ENCODE measurements around the gene PEX7.
A peak's percentile ranks its signal among the peaks of the same experiment; 100 is the strongest.
"Not testable (repeated sequence)": the region's sequence is repeated elsewhere in the genome, so short reads cannot be mapped to it uniquely, and the experiment has no call there.

PEX7 gene

DNA sequence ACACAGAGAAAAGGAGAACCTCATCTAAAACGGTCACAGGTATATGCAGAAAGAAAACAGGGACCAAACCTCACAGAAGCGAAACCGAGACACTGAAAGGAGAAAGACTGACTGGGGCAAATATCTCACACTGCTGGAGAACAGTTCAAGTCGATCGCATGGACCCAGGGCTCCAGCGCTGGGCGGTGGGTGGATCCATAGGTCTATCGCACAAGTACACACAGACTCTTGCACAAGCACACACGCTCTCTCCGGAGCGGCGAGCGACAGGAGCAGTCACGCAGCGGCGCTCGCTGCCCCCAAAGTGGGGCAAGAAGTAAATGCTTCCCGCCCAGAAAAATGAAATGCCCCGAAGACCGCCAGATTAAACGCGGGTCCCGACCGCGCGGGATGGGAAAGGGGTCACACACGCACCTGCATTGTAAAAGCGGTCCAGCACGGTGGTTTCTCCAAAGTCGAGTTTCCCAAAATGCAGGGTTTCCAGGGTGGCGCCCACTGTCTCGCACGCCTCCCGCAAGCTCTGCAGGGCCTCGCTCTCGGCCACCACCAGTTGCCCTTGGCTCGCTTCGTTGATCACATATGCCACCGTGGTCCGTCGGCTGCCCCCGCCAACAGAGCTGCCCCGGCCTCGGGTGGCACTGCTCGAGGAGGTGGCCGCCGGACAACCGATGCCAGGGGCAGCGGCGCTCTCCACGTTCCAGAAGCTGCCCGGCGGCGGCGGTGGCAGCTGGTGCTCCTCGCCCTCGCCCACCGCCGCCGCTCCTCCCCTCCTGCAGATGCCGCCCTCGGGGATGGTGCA is 30.9 kb upstream of the PEX7 start:
- peak; percentile 39 for DNase-seq

DNA sequence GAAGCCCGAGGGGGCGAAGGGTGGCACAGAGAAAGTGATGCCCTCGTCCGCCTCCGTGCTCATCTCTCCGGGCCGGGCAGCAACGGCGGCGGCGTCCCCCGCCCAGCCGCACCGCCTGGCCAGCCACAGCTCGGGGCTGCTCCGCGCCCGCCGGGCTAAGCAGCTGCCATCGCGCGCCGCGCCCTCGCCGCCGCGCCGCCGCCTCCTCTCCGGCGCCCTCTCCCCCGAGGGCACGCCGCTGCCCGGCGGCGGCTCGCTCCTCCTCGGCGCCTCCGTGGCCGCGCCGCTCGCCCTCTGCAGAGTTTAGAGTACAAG is 30.3 kb upstream of the PEX7 start:
- no peak for DNase-seq

DNA sequence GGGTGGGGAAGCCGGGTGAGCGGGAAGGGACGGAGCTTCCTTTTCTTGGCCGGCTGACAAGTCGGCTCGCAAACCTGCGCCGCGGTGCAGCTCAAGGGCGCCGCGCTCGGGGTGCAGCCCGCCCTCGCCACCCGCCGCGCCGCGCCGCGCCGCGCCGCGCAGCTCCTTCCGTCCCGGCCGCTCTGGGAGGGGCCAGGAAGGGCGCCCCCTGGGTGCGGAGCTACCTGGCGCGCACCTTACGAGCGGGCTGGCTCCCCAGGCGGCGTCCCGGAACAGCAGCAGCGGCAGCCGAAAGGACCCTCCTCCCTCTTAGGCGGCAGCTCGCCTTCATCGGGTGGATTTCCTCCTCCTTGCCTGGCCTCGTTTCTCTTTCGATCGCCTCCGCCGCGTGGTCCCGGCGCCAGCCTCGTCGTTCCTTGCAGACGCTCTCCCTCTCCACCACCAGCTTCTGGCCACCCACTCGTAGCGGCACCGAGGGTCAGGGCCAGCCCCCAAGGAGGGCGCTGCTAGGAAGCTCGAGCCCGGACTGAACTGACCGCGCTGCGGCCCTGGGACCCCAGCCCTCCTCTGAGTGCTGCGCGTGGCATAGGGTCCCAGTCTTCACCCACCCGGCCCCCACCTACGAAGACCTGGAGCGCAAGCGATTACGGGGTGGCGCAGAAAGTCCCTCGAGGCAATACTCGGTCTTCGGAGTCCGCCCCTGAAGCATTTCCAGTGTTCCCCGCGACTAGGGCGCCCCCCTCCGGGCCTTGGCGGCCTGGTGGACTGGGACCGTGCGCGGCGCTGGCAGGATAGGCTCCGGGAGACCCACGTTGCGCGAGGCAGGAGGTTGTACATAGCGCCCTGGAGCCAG is 29.8 kb upstream of the PEX7 start, which contains the start of gene MAP3K5:
Gene MAP3K5 (minus strand): TSS at position 68 of the 853 bp plus-strand sequence. CDS start 320 bp downstream, outside the sequence.
- peak; percentile 93 for DNase-seq

DNA sequence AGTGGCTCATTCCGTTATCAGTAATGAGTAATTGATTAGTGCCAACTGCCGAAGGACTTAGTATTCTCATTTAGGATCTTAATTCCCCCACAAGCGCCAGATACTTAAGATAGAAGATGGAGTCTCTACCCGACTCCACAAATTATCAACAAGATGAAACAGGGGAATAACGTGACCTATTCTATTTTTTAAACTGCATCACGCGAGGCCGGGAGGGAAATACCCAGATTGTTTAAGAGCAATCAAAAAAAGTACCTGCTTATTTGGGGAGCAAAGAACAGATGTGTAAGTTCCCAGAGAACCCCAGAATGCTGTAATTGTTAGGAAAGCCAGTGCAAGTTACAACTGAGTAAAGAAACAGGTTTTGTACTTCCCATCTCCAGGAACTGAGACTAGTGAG is 29.0 kb upstream of the PEX7 start:
- no peak for DNase-seq

DNA sequence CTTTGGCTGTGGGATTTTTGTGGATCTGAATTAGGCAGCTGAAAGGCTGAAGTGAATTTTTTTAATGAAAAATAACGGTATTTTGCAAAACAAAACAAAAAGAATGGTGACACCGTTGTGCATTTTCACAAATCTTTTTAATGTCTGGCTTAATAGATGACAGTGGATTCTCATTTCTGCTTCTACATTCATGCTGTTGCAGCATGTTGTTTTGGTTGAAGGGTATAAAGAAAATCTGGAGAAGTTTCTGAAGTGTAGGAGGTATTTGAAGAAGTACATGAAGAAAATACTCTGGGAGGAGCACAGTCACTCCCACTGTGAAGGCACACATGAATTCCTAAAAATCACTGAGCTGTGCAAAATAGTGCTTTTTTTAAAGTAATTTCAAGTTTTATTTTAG is 27.0 kb upstream of the PEX7 start:
- no peak for DNase-seq

DNA sequence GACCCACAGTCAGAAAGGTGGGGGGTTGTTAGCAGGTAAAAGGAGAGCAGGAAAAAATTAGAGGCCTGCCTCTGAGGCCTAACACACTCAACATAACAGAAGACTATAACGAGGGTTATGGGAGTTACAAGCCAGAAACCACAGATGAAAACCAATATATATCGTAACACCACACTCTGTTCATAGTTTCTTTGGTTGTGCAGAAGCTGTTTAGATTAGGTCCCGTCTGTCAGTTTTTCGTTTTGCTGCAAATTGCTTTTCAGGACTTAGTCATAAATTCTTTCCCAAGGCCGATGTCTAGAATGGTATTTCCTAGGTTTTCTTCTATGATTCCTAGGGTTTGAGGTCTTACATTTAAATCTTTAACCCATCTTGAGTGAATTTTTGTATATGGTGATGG is 26.4 kb upstream of the PEX7 start:
- no peak for DNase-seq

DNA sequence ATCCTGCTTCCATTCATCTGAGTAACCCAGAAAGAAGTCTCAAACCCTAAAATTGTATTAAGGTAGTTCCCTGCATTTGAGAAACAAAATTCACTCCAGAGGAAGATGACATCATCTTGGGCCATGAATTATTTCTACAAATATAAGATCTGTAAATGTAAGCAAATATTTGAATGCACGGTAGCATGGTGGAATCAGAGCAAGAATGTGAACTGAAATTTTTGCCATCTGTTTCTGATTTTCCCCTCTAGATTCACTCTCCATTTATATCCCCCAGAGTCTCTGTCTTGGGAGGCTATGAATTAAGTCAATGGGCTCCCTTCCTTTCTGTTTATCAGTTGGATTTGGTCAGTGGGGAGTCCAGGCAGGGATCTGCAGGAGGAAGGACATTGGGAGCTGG is 24.3 kb upstream of the PEX7 start:
- no peak for DNase-seq

DNA sequence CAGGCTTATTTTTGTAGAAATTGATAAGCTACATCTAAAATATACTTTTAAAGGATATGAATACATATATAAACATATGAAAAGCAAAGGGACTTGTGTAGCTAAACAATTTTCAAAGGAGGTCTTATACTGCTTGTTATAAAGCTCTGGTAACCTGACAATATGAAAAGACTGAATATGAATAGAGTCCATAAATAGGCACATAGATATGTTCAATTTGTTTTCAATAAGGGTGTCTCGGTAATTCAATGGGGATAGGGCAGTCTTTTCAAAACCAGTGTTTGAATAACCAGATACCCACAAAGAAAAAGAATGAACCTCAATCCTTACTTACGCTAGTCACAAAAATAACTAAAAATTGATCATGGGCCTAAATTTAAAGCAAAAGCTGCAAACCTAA is 20.8 kb upstream of the PEX7 start:
- DNase-seq: no peak

DNA sequence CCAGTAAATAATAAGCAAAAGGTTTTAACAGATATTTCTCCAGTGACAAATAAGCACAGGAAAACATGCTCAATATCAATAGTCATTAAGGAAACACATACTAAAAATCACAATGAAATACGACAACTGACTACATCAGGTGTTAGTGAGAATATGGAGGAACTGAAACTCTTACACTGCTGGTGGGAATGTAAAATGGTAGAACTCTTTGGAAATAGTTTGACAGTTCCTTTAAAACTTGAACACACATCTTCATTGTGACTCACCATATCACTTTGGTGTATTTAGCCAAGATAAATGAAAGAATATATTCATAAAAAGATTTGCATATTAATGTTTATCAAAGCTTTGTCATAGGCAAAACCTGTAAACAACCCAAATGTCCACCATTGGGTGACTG is 18.8 kb upstream of the PEX7 start:
- DNase-seq: no peak

DNA sequence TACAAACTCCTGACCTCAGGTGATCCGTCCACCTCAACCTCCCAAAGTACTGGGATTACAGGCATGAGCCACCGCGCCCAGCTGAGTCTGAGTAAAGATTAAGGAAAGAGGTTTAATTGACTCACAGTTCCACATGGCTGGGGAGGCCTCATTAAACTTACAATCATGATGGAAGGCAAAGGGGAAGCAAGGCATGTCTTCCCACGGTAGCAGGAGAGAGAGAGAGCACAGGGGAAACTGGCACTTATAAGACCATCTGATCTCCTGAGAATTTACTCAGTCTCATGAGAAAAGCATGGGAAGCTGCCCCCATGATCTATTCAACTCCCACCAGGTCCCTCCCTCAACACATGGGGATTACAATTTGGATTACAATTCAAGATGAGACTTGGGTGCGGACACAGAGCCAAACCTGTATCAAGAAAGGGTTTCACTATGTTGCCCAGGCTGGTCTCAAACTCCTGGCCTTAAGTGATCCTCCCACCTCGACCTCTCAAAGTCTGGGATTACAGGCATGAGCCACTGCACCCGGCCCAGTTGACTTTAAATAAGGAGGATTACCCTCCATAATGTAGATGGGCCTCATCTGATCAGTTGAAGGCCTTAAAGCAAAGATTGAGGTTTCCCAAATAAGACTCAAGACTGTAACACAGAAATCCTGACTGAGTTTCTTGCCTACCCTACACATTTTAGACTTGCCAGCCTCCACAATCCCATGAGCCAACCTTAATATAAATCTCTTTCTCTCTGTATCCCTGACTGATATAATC is 13.1 kb upstream of the PEX7 start:
- no peak for DNase-seq

DNA sequence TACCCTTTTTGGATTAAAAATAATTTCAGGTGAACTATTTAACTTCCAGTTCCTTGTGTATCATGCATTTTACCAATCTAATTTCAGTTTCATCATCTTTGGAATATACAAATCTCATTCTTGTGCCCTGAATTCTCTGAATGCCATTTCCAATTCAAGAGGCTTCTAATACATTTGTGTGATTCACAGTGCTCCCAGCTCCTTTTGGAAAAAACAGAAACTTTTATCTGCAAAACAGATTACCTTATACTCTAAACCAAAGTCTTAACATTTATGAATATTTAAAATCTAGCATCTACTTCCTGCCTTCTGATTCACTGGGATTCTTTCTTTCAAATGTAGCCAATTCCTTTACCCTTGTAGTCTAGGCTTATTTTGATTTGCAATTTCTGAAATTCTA is 11.1 kb upstream of the PEX7 start:
- no peak for DNase-seq

DNA sequence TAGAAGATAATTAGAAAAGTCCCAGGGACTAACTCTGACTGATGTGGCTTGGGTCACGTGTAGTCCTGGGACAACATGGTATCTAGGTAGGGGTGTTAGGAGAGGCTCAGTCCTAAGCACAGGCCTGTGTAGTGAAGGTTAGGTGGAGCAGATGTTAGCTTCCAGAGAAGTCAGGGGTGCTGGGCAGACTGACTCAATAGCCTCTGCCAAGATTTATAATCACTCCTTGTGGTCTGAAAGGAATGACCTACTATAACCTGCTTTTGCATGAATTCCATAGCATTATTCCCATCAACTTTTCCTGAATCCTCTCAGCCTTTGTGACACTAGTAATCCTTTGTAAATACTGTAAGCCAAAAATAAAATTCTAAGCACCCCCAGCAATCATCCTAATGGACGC is 10.2 kb upstream of the PEX7 start:
- DNase-seq: no peak

DNA sequence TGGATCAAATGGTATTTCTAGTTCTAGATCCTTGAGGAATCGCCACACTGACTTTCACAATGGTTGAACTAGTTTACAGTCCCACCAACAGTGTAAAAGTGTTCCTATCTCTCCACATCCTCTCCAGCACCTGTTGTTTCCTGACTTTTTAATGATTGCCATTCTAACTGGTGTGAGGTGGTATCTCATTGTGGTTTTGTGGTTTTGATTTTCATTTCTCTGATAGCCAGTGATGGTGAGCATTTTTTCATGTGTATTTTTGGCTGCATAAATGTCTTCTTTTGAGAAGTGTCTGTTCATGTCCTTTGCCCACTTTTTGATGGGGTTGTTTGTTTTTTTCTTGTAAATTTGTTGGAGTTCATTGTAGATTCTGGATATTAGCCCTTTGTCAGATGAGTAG is 6.8 kb upstream of the PEX7 start:
- not testable (repeated sequence) for DNase-seq

DNA sequence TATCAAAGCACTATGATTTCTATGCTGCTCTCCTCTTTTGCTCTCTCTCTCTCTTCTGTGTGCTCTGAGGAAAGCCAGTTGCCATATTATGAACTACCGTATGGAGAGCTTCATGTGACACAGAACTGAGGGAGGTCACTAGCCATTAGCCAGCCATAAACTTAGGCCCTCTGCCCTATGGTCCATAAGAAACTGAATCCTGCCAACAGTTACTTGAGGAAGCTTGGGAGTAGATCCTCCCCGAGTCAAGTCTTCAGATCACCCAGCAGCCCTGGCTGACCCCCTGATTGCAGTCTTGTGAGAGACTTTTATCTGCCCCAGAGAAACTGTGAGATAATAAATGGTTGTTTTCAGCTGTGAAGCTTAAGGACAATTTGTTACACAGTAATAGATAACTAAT is 5.7 kb upstream of the PEX7 start:
- DNase-seq: no peak

DNA sequence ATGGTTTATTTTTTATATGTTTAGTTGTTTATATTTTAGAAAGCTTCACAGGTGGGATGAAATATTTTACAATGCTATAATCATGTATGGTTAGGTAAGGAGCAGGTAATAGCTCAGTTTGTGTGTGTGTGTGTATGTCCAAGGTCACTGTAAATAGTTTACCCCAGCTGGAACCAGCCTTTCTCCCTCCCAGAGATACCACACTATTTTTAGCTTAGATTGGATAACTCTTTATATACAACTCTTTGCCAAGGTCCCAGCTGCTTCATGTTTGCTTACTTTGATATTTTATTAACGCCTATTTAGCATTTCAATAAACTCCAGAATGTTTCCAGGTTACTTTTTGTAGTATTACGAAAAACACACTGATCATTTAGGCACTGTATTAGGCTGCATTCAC is 1.8 kb upstream of the PEX7 start:
- DNase-seq: no peak

DNA sequence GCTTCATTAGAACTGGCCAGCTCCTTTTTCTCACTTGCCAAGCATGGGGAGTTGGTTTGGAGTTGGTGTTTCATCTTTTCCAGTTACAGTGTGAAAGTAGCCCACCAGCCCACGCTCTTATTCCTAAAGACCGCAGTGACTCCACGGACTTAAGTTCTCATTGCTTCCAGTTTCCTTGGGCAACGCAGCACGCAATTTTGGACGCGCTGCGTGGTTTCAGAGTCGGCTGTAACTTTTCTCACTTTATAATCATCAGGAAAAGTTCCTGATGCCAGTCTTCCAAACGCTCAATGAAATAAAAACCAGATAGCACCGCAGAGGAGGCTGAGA is 381 bp upstream of the PEX7 start:
- peak; percentile 12 for DNase-seq

DNA sequence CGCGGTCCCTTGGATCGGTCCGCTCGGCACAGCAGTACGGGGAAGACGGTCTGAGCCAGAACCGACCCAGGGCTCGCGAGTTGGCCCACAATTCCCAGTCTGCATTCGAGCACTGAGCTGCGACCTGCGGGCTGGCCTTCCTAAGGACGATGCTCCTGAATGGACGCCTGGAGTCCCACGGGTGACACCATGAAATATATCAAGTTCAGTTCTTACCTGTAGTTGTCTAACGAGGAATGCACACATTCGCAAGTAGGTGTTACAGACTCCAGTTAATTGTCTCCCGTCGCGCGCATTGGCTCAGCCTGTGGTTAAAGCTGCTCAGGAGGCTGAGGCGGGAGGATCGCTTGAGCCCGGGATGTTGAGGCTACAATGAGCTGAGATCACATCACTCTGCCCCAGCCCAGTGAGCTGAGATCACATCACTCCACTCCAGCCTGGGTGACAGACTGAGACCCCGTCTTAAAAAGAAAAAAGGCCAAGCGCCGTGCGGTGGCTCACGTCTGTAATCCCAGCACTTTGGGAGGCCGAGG is 802 bp downstream of the PEX7 start:
- DNase-seq: no peak

DNA sequence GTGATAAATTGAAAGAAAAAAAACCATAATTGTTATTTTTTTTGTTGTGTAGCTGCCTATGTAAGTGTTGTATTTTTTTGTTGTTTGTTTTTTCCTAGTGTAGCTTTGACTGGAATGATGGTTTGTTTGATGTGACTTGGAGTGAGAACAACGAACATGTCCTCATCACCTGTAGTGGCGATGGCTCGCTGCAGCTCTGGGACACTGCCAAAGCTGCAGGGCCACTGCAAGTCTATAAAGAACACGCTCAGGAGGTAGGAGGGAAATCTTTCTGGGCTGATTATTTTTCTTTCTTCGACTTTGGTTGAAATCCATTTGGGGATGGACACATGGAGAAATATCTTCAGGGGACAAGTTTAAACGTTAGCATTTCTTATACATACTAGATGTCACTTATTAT is 3.8 kb downstream of the PEX7 start:
- DNase-seq: no peak

DNA sequence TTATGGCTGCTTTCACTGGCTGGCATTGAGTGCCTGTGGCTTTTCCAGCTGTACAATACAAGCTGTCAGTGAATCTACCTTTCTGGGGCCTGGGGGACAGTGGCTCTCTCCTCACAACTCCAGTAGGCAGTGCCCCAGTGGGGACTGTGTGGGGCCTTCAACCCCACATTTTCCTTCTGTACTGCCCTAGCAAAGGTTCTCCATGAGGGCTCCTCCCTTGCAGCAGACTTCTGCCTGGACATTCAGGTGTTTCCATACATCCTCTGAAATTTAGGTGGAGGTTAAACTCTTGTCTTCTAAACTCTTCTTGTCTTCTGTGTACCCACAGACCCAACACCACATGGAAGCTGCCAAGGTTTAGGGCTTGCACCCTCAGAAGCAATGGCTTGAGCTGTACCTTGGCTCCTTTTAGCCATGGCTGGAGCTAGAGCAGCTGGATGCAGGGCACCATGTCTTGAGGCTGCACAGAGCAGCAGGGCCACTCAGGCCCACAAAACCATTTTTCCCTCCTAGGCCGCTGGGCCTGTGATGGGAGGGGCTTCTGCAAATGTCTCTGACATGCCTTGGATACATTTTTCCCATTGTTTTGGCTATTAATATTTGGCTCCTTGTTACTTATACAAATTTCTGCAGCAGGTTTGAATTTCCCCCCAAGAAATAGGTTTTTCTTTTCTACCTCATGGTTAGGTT is 9.6 kb downstream of the PEX7 start:
- no peak for DNase-seq

DNA sequence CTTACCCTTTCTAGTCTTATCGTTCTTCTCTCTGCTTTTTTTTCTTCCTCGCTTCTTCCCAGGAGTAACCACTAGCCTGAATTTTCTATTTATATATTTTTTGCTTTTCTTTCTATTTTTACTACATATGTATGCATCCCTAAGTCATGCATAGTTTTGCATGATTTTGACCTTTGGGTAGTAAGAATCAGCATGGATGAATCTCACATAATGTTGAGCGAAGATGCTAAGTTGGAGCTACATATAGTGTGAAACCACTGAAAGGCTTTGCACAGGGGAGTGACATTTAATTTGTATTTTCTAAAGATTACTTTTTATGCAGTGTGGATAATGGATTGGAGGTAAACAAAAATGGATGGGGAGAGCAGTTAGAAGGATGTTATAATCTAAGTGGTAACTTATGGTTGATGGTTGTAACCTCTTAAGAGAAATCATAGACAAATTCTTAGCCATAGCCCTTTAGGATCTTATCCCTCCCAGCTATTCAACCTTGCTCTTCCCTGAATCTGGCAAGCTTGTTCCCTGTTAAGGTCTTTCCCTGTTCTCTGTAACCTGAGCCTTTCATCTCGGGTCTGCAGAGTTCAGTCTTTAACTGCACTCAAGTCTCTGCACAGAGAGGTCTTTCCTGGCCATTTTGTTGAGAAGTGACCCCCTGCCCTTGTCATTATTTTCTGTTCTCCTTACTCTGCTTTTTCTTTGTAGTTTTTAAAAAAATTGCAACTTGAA is 18.0 kb downstream of the PEX7 start:
- DNase-seq: no peak

DNA sequence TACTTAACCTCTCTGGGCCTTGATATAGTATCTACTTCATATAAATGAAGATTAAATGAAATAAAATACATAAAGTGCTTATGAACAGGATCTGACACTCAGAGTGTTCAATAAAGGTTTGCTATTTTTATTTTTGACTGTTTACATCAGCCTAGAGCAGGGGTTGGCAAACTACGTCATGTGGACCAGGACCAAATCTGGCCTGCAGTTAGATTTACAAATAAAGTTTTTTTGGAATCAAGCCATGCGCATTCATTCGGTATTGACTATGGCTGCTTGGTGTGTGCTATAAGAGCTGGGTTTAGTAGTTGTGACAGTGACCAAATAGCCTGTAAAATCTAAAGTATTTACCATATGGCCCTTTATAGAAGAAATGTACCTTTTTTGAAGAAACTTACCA is 20.8 kb downstream of the PEX7 start:
- no peak for DNase-seq

DNA sequence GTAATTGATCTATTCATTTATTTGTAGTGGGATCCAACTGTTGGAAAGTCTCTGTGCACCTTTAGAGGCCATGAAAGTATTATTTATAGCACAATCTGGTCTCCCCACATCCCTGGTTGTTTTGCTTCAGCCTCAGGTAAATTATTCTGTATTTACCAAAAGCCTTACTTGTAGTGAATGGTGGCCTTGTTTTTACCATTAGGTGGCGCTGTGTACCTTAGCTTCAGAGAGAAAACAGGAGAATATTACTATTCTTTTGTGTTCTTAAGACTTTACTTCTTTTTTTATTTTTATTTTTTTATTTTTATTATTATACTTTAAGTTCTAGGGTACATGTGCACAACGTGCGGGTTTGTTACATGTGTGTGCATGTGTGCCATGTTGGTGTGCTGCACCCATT is 23.7 kb downstream of the PEX7 start:
- DNase-seq: no peak
